Measurements from ENCODE around the gene AFAP1L1.

AFAP1L1 gene

DNA sequence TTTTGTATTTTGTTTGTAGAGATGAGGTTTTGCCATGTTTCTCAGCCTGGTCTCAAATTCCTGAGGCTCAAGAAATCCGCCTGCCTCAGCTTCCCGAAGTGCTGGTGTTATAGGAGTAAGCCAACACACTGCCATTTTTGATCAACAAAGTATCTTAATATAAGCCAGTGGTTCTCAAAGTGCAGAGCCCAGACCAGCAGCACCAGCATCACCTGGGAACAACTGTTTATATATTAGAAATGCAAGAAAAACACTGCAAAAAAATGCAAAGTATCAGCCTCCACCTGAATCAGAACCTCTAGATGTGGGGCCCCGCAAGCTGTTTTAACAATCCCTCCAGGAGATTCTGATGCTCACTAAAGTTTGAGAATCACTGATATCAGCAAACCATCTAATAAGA lies 101.3 kb downstream of the AFAP1L1 start:
- H3K36me3 ChIP-seq (ENCODE audit: control insufficient read depth, insufficient read depth, low read length), result no peaks in the 10 kb centered on the region
- no peaks in the 10 kb centered on the region for H3K9me3 ChIP-seq (ENCODE audit: control insufficient read depth, low read length)
- no peaks in the 10 kb centered on the region for H3K79me2 ChIP-seq
- no peaks in the 10 kb centered on the region for H3K27me3 ChIP-seq (ENCODE audit: control insufficient read depth, insufficient read depth, low read length)
- no peak overlapping the region for H3K4me2 ChIP-seq (ENCODE audit: low read length)
- H2AFZ ChIP-seq, result no peak overlapping the region
- TF ChIP-seq, protein P1, sequence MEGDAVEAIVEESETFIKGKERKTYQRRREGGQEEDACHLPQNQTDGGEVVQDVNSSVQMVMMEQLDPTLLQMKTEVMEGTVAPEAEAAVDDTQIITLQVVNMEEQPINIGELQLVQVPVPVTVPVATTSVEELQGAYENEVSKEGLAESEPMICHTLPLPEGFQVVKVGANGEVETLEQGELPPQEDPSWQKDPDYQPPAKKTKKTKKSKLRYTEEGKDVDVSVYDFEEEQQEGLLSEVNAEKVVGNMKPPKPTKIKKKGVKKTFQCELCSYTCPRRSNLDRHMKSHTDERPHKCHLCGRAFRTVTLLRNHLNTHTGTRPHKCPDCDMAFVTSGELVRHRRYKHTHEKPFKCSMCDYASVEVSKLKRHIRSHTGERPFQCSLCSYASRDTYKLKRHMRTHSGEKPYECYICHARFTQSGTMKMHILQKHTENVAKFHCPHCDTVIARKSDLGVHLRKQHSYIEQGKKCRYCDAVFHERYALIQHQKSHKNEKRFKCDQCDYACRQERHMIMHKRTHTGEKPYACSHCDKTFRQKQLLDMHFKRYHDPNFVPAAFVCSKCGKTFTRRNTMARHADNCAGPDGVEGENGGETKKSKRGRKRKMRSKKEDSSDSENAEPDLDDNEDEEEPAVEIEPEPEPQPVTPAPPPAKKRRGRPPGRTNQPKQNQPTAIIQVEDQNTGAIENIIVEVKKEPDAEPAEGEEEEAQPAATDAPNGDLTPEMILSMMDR (IDR thresholded peaks at IDR 0.05), result no peak
- H3K4me3 ChIP-seq (ENCODE audit: low read depth, low read length), result no peak overlapping the region
- peaks cover 13% of the 10 kb centered on the region for H3K4me1 ChIP-seq
- no peak overlapping the region for H3K27ac ChIP-seq
- no peak overlapping the region for H3K9ac ChIP-seq

DNA sequence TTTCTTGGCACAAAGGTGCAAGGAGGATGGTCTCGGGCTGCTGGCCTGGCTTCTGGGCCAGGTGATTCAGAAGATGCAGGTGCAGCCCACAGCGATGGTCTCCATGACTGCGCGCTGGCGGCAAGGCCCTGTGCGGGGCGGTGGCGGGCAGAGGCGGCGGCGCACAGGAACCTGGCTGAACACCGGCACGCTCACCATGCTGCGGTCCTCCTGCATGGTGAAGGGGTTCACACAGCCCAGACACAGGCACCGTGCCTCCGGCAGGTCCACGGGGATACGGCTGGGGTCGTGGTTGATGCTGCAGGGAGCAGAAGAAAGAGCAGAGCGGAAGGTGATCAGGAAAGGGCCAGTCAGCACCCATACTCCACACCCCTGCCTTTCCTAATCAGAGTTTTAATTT lies 102.6 kb downstream of the AFAP1L1 start:
- no peak overlapping the region for H3K27ac ChIP-seq
- H3K4me1 ChIP-seq, result peaks cover 13% of the 10 kb centered on the region
- H2AFZ ChIP-seq, result no peak overlapping the region
- H3K4me3 ChIP-seq (ENCODE audit: low read depth, low read length), result no peak overlapping the region
- no peaks in the 10 kb centered on the region for H3K27me3 ChIP-seq (ENCODE audit: control insufficient read depth, insufficient read depth, low read length)
- TF ChIP-seq, protein P1 (IDR thresholded peaks at IDR 0.05), result no peak
- H3K9me3 ChIP-seq (ENCODE audit: control insufficient read depth, low read length), result no peaks in the 10 kb centered on the region
- no peaks in the 10 kb centered on the region for H3K36me3 ChIP-seq (ENCODE audit: control insufficient read depth, insufficient read depth, low read length)
- no peak overlapping the region for H3K9ac ChIP-seq
- H3K79me2 ChIP-seq, result no peaks in the 10 kb centered on the region
- no peak overlapping the region for H3K4me2 ChIP-seq (ENCODE audit: low read length)

DNA sequence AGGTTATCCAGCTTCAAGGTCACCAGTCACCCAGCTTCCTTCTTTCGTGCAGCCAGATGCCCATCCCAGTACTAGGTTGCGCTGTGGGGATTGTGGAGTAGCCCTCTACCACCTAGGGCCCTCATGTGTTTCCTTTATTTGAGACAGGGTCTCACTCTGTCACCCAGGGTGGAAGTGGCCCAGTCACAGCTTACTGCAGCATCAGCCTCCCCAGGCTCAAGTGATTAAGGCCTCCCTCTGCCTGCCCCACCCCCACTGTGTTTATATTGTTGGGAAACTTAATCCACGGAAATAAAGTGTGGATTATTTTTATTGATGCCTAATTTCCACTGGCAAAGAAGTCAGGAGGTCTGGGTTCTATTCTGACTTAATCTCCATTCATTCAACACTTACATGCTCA lies 103.1 kb downstream of the AFAP1L1 start:
- no peak overlapping the region for H3K4me2 ChIP-seq (ENCODE audit: low read length)
- no peaks in the 10 kb centered on the region for H3K36me3 ChIP-seq (ENCODE audit: control insufficient read depth, insufficient read depth, low read length)
- H3K9me3 ChIP-seq (ENCODE audit: control insufficient read depth, low read length), result no peaks in the 10 kb centered on the region
- H3K4me3 ChIP-seq (ENCODE audit: low read depth, low read length), result no peak overlapping the region
- TF ChIP-seq, protein P1 (IDR thresholded peaks at IDR 0.05), result no peak
- H3K9ac ChIP-seq, result no peak overlapping the region
- H3K27ac ChIP-seq, result no peak overlapping the region
- no peak overlapping the region for H2AFZ ChIP-seq
- no peaks in the 10 kb centered on the region for H3K27me3 ChIP-seq (ENCODE audit: control insufficient read depth, insufficient read depth, low read length)
- H3K79me2 ChIP-seq, result no peaks in the 10 kb centered on the region
- peaks cover 13% of the 10 kb centered on the region for H3K4me1 ChIP-seq

DNA sequence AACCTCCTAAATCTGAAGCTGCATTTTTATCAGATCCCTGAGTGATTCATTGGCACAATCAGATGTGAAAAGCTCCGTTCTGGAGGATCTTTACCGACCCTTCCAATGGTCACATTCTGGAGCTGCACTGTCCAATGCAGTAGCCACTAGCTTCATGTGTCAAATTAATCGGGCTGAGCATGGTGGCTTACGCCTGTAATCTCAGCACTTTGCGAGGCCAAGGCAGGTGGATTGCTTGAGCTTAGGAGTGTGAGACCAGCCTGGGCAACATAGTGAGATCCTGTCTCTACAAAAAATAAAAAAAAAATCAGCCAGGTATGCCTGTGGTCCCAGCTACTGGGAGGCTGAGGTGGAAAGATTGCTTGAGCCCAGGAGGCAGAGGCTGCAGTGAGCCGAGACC lies 103.8 kb downstream of the AFAP1L1 start:
- Histone ChIP-seq H3K4me3 (ENCODE audit: low read depth, low read length) (no peak overlapping the region), H3K27me3 (ENCODE audit: control insufficient read depth, insufficient read depth, low read length) (no peaks in the 10 kb centered on the region), H3K27ac (no peak overlapping the region), H3K9ac (no peak overlapping the region), H3K9me3 (ENCODE audit: control insufficient read depth, low read length) (no peaks in the 10 kb centered on the region), H3K36me3 (ENCODE audit: control insufficient read depth, insufficient read depth, low read length) (no peaks in the 10 kb centered on the region), H2AFZ (no peak overlapping the region), H3K4me2 (ENCODE audit: low read length) (no peak overlapping the region), H3K4me1 (peaks cover 11% of the 10 kb centered on the region), H3K79me2 (no peaks in the 10 kb centered on the region)
- TF ChIP-seq, protein P1 (IDR thresholded peaks at IDR 0.05), result no peak

DNA sequence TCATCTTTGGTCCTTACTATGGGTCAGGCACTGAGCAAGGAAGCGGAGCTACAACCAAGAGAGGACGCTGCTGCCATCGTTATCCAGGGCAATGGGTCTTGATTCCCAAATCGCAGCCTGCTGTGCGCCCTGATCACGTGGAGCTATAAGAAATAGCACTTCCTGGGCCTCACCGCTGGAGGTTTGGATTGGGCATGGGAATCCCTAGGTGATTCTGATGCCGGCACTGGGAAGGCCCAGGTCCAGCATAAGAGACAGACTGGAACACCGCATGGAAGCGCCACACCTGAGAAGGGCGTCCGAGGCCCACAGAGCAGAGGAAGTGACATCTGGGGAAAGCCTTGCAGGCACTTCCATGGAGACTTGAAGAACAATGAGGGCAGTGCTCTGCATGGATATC lies 104.4 kb downstream of the AFAP1L1 start:
- no peak overlapping the region for H3K4me3 ChIP-seq (ENCODE audit: low read depth, low read length)
- H3K9me3 ChIP-seq (ENCODE audit: control insufficient read depth, low read length), result no peaks in the 10 kb centered on the region
- no peaks in the 10 kb centered on the region for H3K27me3 ChIP-seq (ENCODE audit: control insufficient read depth, insufficient read depth, low read length)
- H3K79me2 ChIP-seq, result no peaks in the 10 kb centered on the region
- TF ChIP-seq, protein P1 (IDR thresholded peaks at IDR 0.05), result no peak
- H3K36me3 ChIP-seq (ENCODE audit: control insufficient read depth, insufficient read depth, low read length), result no peaks in the 10 kb centered on the region
- no peak overlapping the region for H3K27ac ChIP-seq
- no peak overlapping the region for H3K4me2 ChIP-seq (ENCODE audit: low read length)
- H2AFZ ChIP-seq, result no peak overlapping the region
- H3K9ac ChIP-seq, result no peak overlapping the region
- peaks cover 5% of the 10 kb centered on the region for H3K4me1 ChIP-seq
